GM12878 (cell line): ENCODE results near the gene PRM1. TPM values are rescaled to one million over a fixed set of nuclear protein-coding genes. Genes with fewer than 3 reads are reported as not detected.
A peak's percentile ranks its signal among the peaks of the same experiment; 100 is the strongest.

ENCODE experiments used
- ATAC-seq: fragments of 200-7000 bp; cut with Tn5 transposase; 3 replicates; pipeline ENCODE4 v1.9.1; 2020; ENCODE audit warnings: mild to moderate bottlenecking, moderate library complexity
- BruUV-seq: library from RNA; stranded (reverse); fragments of 400-500 nt; replicated peaks from 2 replicates; lab custom pipeline; 2021; lab: Mats Ljungman, UMichigan
- CTCF ChIA-PET: fragments of 300-600 bp; sonication (Branson Sonifier 250); formaldehyde crosslinking; extraction: SDS; loops from one replicate; lab custom pipeline; 2021; ENCODE audit warnings: inconsistent platforms; lab: Yijun Ruan, JAX
- POLR2A ChIA-PET: fragments of 350-600 bp; formaldehyde crosslinking; extraction: SDS; loops from one replicate; lab custom pipeline; 2021; ENCODE audit warnings: inconsistent platforms; lab: Charles Lee
- RAD21 ChIA-PET: fragments of 300-600 bp; sonication (Branson Sonifier 250); formaldehyde crosslinking; loops from one replicate; lab custom pipeline; 2023; ENCODE audit warnings: antibody characterized with exemption; ENCODE audit not compliant: unreplicated experiment; lab: Charles Lee
- SMC1A ChIA-PET: fragments of 300-600 bp; sonication (Branson Sonifier 250); formaldehyde crosslinking; loops from one replicate; lab custom pipeline; 2023; ENCODE audit not compliant: unreplicated experiment, uncharacterized antibody; lab: Charles Lee
- DNase-seq: peaks from one replicate; pipeline ENCODE4 v3.0.0-alpha.2; 2011; ENCODE audit warnings: low read depth, low spot score
- FAIRE-seq: peaks from 3 replicates; lab custom pipeline; 2011; peaks lifted over from hg19 to GRCh38; lab: Jason Lieb, UNC
- H2AFZ ChIP-seq: 2 replicates; pipeline ENCODE4 v1.6.0; 2011; ENCODE audit warnings: low read depth, low read length, control low read depth; ENCODE audit not compliant: control insufficient read depth
- H3K27ac ChIP-seq: 2 replicates; pipeline ENCODE4 v1.5.1; 2011; ENCODE audit warnings: control low read depth; ENCODE audit not compliant: control insufficient read depth, insufficient read depth
- H3K27me3 ChIP-seq, 2 experiments: replicated peaks in 1 of 2; 2 replicates each; pipeline versions ENCODE4 v1.6.0 to v1.6.1; 2011; ENCODE audit warnings: low read length in 1 of 2; ENCODE audit not compliant: control insufficient read depth in 2 of 2, insufficient read depth in 2 of 2
- H3K36me3 ChIP-seq, 2 experiments: 2 replicates each; pipeline ENCODE4 v1.5.1; 2011; ENCODE audit warnings: low read length in 1 of 2; ENCODE audit not compliant: control insufficient read depth in 2 of 2, insufficient read depth in 2 of 2
- H3K4me1 ChIP-seq: 2 replicates; pipeline ENCODE4 v1.6.1; 2011; ENCODE audit warnings: mild to moderate bottlenecking, low read length, moderate library complexity, mixed read lengths; ENCODE audit not compliant: control insufficient read depth, insufficient read depth
- H3K4me2 ChIP-seq: 2 replicates; pipeline ENCODE4 v1.6.0; 2011; ENCODE audit warnings: control low read depth; ENCODE audit not compliant: control insufficient read depth, insufficient read depth
- H3K4me3 ChIP-seq: fragments of 200-600 bp; sonication (generic); 2 replicates; pipeline ENCODE4 v1.5.1; 2016
- H3K79me2 ChIP-seq: 2 replicates; pipeline ENCODE4 v1.6.0; 2011; ENCODE audit warnings: low read length; ENCODE audit not compliant: control insufficient read depth, insufficient read depth
- H3K9ac ChIP-seq: 2 replicates; pipeline ENCODE4 v1.8.0; 2011; ENCODE audit warnings: low read length, control low read depth, mixed read lengths; ENCODE audit not compliant: control insufficient read depth, insufficient read depth
- H3K9me3 ChIP-seq: replicated peaks from 3 replicates; pipeline ENCODE4 v1.5.1; 2011; ENCODE audit warnings: mild to moderate bottlenecking, low read length; ENCODE audit not compliant: control insufficient read depth, insufficient read depth
- H4K20me1 ChIP-seq: 2 replicates; pipeline ENCODE4 v1.6.0; 2011; ENCODE audit not compliant: control insufficient read depth, insufficient read depth
- JUNB ChIP-seq: IDR thresholded peaks from 2 replicates; pipeline ENCODE4 v1.6.1; 2016; ENCODE audit warnings: antibody characterized with exemption, mild to moderate bottlenecking
- MTA3 ChIP-seq: IDR thresholded peaks from 2 replicates; pipeline ENCODE4 v1.6.1; 2012; ENCODE audit warnings: low read length, inconsistent platforms, borderline replicate concordance
- SP1 ChIP-seq: IDR thresholded peaks from one replicate; pipeline ENCODE4 v1.6.1; 2011; ENCODE audit warnings: low read depth, low read length
- ZNF24 ChIP-seq: fragments of 450-650 bp; IDR thresholded peaks from 2 replicates; pipeline ENCODE4 v1.6.1; 2017; ENCODE audit warnings: antibody characterized with exemption, mild to moderate bottlenecking
- WGBS: methylation state at CpG from one replicate; pipeline ENCODE4 v1.1.6; 2016; ENCODE audit warnings: low lambda C conversion rate; ENCODE audit not compliant: insufficient replicate concordance, insufficient coverage; ENCODE audit errors: missing lambda C conversion rate; 5-methylcytosine and 5-hydroxymethylcytosine counted together
- in situ Hi-C: fragments of 300-500 bp; cut with MboI; formaldehyde crosslinking; loops from 9 replicates; pipeline ENCODE4 v1.14.3; 2018; ENCODE audit warnings: mixed read lengths
- intact Hi-C: fragments of 100-400 bp; cut with micrococcal nuclease; formaldehyde crosslinking; loops from one replicate; pipeline ENCODE4 v1.14.2; 2022; ENCODE audit not compliant: unreplicated experiment
- polyA plus RNA-seq, 11 experiments: library from polyadenylated mRNA; depleted of rRNA in 4 of 11; unstranded in 6 of 11; stranded (reverse) in 5 of 11; fragments of >200 nt; fragmentation: Nextera tagmentation in 4 of 11; fragmentation: Illumina TruSeq in 1 of 11; extraction: Ambion mirVana in 4 of 11; extraction: Trizol in 1 of 11; gene quantifications; 1 replicate in 1 of 11; 2 replicates in 10 of 11; pipeline versions ENCODE4 v1.2.1 to v1.2.3, GENCODE V29; 2011 to 2016; ENCODE audit warnings: inconsistent platforms in 2 of 11, missing spikeins in 2 of 11, low read depth in 1 of 11
- total RNA-seq, 4 experiments: library from RNA; depleted of rRNA in 3 of 4; stranded (reverse); fragments of >200 nt in 3 of 4; fragmentation: Illumina TruSeq in 1 of 4; extraction: Trizol in 1 of 4; gene quantifications; 2 replicates each; pipeline versions ENCODE4 v1.2.1 to v1.2.3, GENCODE V29; 2013 to 2021
- TF ChIP-seq, protein P1 (sequence below): IDR thresholded peaks from 2 replicates; pipeline ENCODE4 v1.6.1; 2012; ENCODE audit warnings: mild to moderate bottlenecking, low read depth, low read length
- TF ChIP-seq, protein P2 (sequence below): fragments of 450-650 bp; IDR thresholded peaks from 2 replicates; pipeline ENCODE4 v1.6.1; 2018; ENCODE audit warnings: borderline replicate concordance, mild to moderate bottlenecking; ENCODE audit not compliant: partially characterized antibody

PRM1 gene
- total and polyA plus RNA-seq, 10 of the 15 experiments (the other 5 are each of a cell fraction or from before 2014, with no cell fraction given): 0.20 TPM; not detected in 9

DNA sequence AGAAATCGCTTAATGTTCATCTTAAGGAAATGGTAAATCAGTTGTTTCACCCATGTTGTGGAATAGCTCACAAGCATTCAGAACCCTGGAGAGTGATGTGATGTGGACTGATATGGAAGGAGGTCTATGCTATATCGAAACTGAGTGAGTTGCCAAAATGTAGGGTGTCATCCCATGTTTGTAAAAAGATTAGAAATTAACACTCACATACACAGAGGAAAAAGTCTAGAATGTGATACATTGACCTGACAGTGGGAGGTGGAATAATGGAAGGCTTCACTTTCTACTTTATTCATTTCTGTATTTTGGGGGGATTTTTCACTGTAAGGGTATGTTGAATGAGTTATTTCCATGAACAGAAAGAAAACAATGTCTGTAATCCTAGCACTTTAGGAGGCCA, 4.7 kb upstream of the PRM1 start:
- no peaks in the 10 kb centered on the region for H3K27me3 ChIP-seq
- TF ChIP-seq, protein P1, sequence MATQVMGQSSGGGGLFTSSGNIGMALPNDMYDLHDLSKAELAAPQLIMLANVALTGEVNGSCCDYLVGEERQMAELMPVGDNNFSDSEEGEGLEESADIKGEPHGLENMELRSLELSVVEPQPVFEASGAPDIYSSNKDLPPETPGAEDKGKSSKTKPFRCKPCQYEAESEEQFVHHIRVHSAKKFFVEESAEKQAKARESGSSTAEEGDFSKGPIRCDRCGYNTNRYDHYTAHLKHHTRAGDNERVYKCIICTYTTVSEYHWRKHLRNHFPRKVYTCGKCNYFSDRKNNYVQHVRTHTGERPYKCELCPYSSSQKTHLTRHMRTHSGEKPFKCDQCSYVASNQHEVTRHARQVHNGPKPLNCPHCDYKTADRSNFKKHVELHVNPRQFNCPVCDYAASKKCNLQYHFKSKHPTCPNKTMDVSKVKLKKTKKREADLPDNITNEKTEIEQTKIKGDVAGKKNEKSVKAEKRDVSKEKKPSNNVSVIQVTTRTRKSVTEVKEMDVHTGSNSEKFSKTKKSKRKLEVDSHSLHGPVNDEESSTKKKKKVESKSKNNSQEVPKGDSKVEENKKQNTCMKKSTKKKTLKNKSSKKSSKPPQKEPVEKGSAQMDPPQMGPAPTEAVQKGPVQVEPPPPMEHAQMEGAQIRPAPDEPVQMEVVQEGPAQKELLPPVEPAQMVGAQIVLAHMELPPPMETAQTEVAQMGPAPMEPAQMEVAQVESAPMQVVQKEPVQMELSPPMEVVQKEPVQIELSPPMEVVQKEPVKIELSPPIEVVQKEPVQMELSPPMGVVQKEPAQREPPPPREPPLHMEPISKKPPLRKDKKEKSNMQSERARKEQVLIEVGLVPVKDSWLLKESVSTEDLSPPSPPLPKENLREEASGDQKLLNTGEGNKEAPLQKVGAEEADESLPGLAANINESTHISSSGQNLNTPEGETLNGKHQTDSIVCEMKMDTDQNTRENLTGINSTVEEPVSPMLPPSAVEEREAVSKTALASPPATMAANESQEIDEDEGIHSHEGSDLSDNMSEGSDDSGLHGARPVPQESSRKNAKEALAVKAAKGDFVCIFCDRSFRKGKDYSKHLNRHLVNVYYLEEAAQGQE: peak; percentile 57; the same call in 1 of the 2 replicates
- TF ChIP-seq JUNB: 0 out of 2 replicates have a peak, but pooled peaks have one; percentile 5
- TF ChIP-seq, protein P2, sequence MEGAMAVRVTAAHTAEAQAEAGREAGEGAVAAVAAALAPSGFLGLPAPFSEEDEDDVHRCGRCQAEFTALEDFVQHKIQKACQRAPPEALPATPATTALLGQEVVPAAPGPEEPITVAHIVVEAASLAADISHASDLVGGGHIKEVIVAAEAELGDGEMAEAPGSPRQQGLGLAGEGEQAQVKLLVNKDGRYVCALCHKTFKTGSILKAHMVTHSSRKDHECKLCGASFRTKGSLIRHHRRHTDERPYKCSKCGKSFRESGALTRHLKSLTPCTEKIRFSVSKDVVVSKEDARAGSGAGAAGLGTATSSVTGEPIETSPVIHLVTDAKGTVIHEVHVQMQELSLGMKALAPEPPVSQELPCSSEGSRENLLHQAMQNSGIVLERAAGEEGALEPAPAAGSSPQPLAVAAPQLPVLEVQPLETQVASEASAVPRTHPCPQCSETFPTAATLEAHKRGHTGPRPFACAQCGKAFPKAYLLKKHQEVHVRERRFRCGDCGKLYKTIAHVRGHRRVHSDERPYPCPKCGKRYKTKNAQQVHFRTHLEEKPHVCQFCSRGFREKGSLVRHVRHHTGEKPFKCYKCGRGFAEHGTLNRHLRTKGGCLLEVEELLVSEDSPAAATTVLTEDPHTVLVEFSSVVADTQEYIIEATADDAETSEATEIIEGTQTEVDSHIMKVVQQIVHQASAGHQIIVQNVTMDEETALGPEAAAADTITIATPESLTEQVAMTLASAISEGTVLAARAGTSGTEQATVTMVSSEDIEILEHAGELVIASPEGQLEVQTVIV: no peak
- TF ChIP-seq ZNF24: 0 out of 2 replicates have a peak, but pooled peaks have one; percentile 18
- TF ChIP-seq SP1: no peak
- TF ChIP-seq MTA3: no peak
- no peak overlapping the region for H3K27ac ChIP-seq
- H3K79me2 ChIP-seq: no peaks in the 10 kb centered on the region
- no peaks in the 10 kb centered on the region for H3K9me3 ChIP-seq
- intact Hi-C loops: no loop called here
- no peaks in the 10 kb centered on the region for H3K36me3 ChIP-seq
- H3K4me1 ChIP-seq: peaks cover 10% of the 10 kb centered on the region
- WGBS: 92% methylated on average over 2 of the region's 2 CpGs
- no TSS peak for BruUV-seq
- in situ Hi-C loops: no loop called here
- no peak overlapping the region for H3K9ac ChIP-seq
- H2AFZ ChIP-seq: no peak overlapping the region
- FAIRE-seq (no peak), ATAC-seq (peak; percentile 46), DNase-seq (no peak)
- ChIA-PET CTCF (interaction anchor here (0.6 to 1.6 kb wide), 6 partner anchors 11 to 303 kb away, joined by 3 to 5 read pairs (median 3); partner anchors contain the start of gene TNP2), SMC1A (interaction anchor here (0.7 to 4.3 kb wide), 9 partner anchors 11 to 69 kb away, joined by 3 to 40 read pairs (median 3); partner anchors contain the start of genes PRM3 and SOCS1), POLR2A (interaction anchor here (0.7 to 1.2 kb wide), 3 partner anchors 9 to 157 kb away, joined by 3 to 5 read pairs (median 3); no protein-coding TSS in a partner anchor), RAD21 (interaction anchor here (0.9 to 4.0 kb wide), 7 partner anchors 12 to 94 kb away, joined by 3 to 26 read pairs (median 4); partner anchors contain the start of gene SOCS1)
- no peak overlapping the region for H3K4me3 ChIP-seq
- no peaks in the 10 kb centered on the region for H4K20me1 ChIP-seq
- H3K4me2 ChIP-seq: no peak overlapping the region
